Duodenal mucosa (tissue), 2 donors: Measurements from ENCODE around the gene VAV1.
"Not testable (repeated sequence)": the region's sequence is repeated elsewhere in the genome, so short reads cannot be mapped to it uniquely, and the experiment has no call there.

Experiments used
- H3K27ac ChIP-seq: one replicate; pipeline ENCODE4 v1.7.0; 2013; ENCODE audit warnings: low read depth, low read length
- H3K27me3 ChIP-seq, 2 donors: one replicate each; pipeline ENCODE4 v1.7.0; 2013; ENCODE audit warnings: low read length in 2 of 2, control low read depth in 1 of 2; ENCODE audit not compliant: insufficient read depth in 2 of 2, control insufficient read depth in 1 of 2
- H3K36me3 ChIP-seq, 2 donors: one replicate each; pipeline ENCODE4 v1.7.0; 2013; ENCODE audit warnings: low read length in 2 of 2, control low read depth in 1 of 2; ENCODE audit not compliant: insufficient read depth in 2 of 2, control insufficient read depth in 1 of 2
- H3K4me1 ChIP-seq, 2 donors: one replicate each; pipeline ENCODE4 v1.7.0; 2013; ENCODE audit warnings: low read length in 2 of 2, control low read depth in 1 of 2; ENCODE audit not compliant: insufficient read depth in 2 of 2, control insufficient read depth in 1 of 2
- H3K4me3 ChIP-seq, 2 donors: one replicate each; pipeline ENCODE4 v1.7.0; 2013; ENCODE audit warnings: low read length in 2 of 2, low read depth in 1 of 2
- H3K9ac ChIP-seq, 2 donors: one replicate each; pipeline ENCODE4 v1.7.0; 2013; ENCODE audit warnings: low read length in 2 of 2, low read depth in 1 of 2
- H3K9me3 ChIP-seq, 2 donors: one replicate each; pipeline ENCODE4 v1.7.0; 2013; ENCODE audit warnings: low read length in 2 of 2, control low read depth in 1 of 2; ENCODE audit not compliant: control insufficient read depth in 1 of 2

VAV1 gene

GRCh38 chr19:6790194-6791128 is 18.0 kb downstream of the VAV1 start:
- Histone ChIP-seq H3K27me3 (no peaks in the 10 kb centered on the region), H3K27ac (no peak overlapping the region), H3K4me1 (peaks cover 0 to 4% of the 10 kb centered on the region in 2 donors), H3K9me3 (peaks cover 4 to 9% of the 10 kb centered on the region in 2 donors), H3K4me3 (no peak overlapping the region), H3K9ac (no peak overlapping the region), H3K36me3 (no peaks in the 10 kb centered on the region)

- no peaks in the 10 kb centered on the region for H3K27me3 ChIP-seq
- H3K4me3 ChIP-seq = no peak overlapping the region
- peaks cover 4 to 9% of the 10 kb centered on the region in 2 donors for H3K9me3 ChIP-seq
- H3K27ac ChIP-seq = no peak overlapping the region
- peaks cover 0 to 4% of the 10 kb centered on the region in 2 donors for H3K4me1 ChIP-seq
- H3K9ac ChIP-seq = no peak overlapping the region
- H3K36me3 ChIP-seq = no peaks in the 10 kb centered on the region
Measured at GRCh38 chr19:6791237-6791636, 18.7 kb downstream of the VAV1 start.

- Histone ChIP-seq H3K4me1 (peaks cover 0 to 4% of the 10 kb centered on the region in 2 donors), H3K9ac (no peak overlapping the region), H3K4me3 (no peak overlapping the region), H3K27me3 (no peaks in the 10 kb centered on the region), H3K36me3 (no peaks in the 10 kb centered on the region), H3K27ac (no peak overlapping the region), H3K9me3 (peaks cover 4 to 9% of the 10 kb centered on the region in 2 donors)
Measured at GRCh38 chr19:6793411-6793810, 20.9 kb downstream of the VAV1 start.

GRCh38 chr19:6793973-6794372 is 21.5 kb downstream of the VAV1 start:
- H3K9ac ChIP-seq = no peak overlapping the region
- no peak overlapping the region for H3K4me3 ChIP-seq
- peaks cover 0 to 4% of the 10 kb centered on the region in 2 donors for H3K4me1 ChIP-seq
- no peaks in the 10 kb centered on the region for H3K36me3 ChIP-seq
- H3K27ac ChIP-seq = no peak overlapping the region
- peaks cover 4 to 9% of the 10 kb centered on the region in 2 donors for H3K9me3 ChIP-seq
- no peaks in the 10 kb centered on the region for H3K27me3 ChIP-seq

- H3K36me3 ChIP-seq = no peaks in the 10 kb centered on the region
- H3K4me1 ChIP-seq = peaks cover 0 to 4% of the 10 kb centered on the region in 2 donors
- no peak overlapping the region for H3K4me3 ChIP-seq
- H3K27me3 ChIP-seq = no peaks in the 10 kb centered on the region
- H3K9me3 ChIP-seq = peaks cover 4 to 9% of the 10 kb centered on the region in 2 donors
- no peak overlapping the region for H3K9ac ChIP-seq
- H3K27ac ChIP-seq = no peak overlapping the region
Measured at GRCh38 chr19:6794686-6795431, 22.4 kb downstream of the VAV1 start.

- no peak overlapping the region for H3K27ac ChIP-seq
- no peaks in the 10 kb centered on the region for H3K36me3 ChIP-seq
- H3K27me3 ChIP-seq = no peaks in the 10 kb centered on the region
- peaks cover 4 to 9% of the 10 kb centered on the region in 2 donors for H3K9me3 ChIP-seq
- H3K4me1 ChIP-seq = peaks cover 4 to 10% of the 10 kb centered on the region in 2 donors
- H3K9ac ChIP-seq = no peak overlapping the region
- H3K4me3 ChIP-seq = no peak overlapping the region
Measured at GRCh38 chr19:6796278-6796677, 23.8 kb downstream of the VAV1 start.

GRCh38 chr19:6797646-6798045 is 25.1 kb downstream of the VAV1 start:
- H3K27me3 ChIP-seq = no peaks in the 10 kb centered on the region
- H3K9me3 ChIP-seq = peaks cover 4 to 9% of the 10 kb centered on the region in 2 donors
- no peak overlapping the region for H3K9ac ChIP-seq
- H3K36me3 ChIP-seq = no peaks in the 10 kb centered on the region
- H3K27ac ChIP-seq = no peak overlapping the region
- H3K4me1 ChIP-seq = peaks cover 7 to 19% of the 10 kb centered on the region in 2 donors
- no peak overlapping the region for H3K4me3 ChIP-seq

- not testable (repeated sequence) for H3K4me3 ChIP-seq, H3K9ac ChIP-seq, H3K27ac ChIP-seq, H3K27me3 ChIP-seq, H3K36me3 ChIP-seq, H3K9me3 ChIP-seq
- H3K4me1 ChIP-seq = peaks cover 7 to 24% of the 10 kb centered on the region in 2 donors
Measured at GRCh38 chr19:6800160-6800790, 27.8 kb downstream of the VAV1 start.

- no peaks in the 10 kb centered on the region for H3K36me3 ChIP-seq
- H3K27ac ChIP-seq = no peak overlapping the region
- H3K4me1 ChIP-seq = peaks cover 7 to 24% of the 10 kb centered on the region in 2 donors
- peak overlapping the region; percentile 53 to 69 for H3K4me3 ChIP-seq
- no peaks in the 10 kb centered on the region for H3K27me3 ChIP-seq
- peak overlapping the region in 1 of 2 donors; percentile 47 for H3K9ac ChIP-seq
- H3K9me3 ChIP-seq = no peaks in the 10 kb centered on the region
Measured at GRCh38 chr19:6800991-6801484, 28.5 kb downstream of the VAV1 start.
